Spleen (tissue), 7 donors: ENCODE results near the gene TEX22.

Source experiments
- POLR2A ChIP-seq, 3 donors: fragments of 450-650 bp; IDR thresholded peaks; one replicate each; pipeline ENCODE4 v1.5.1; 2017; ENCODE audit warnings: antibody characterized with exemption in 3 of 3, mild to moderate bottlenecking in 1 of 3
- POLR2AphosphoS5 ChIP-seq, 3 donors: sonication (generic); formaldehyde crosslinking; IDR thresholded peaks; one replicate each; pipeline ENCODE4 v1.5.1; 2017; ENCODE audit warnings: antibody characterized with exemption in 3 of 3
- TF ChIP-seq, protein P1 (sequence below), 11 experiments: fragments of 200-600 bp in 7 of 11; fragments of 450-650 bp in 4 of 11; sonication (generic) in 4 of 11; IDR thresholded peaks in 8 of 11; conservative IDR thresholded peaks in 3 of 11; 1 replicate in 7 of 11; 2 replicates in 4 of 11; pipeline versions ENCODE4 v1.4.0 to v1.8.0; 2016 to 2021; ENCODE audit warnings: antibody characterized with exemption in 11 of 11, inconsistent platforms in 4 of 11, mild to moderate bottlenecking in 1 of 11
- donor health status: DM: no; HTN: no; CAD: no; lungs with moderate emphysema.
- donor health status: DM: no; HTN: no; CAD: no.
- donor health status: DM: no; HTN: no; CAD: no.

DNA sequence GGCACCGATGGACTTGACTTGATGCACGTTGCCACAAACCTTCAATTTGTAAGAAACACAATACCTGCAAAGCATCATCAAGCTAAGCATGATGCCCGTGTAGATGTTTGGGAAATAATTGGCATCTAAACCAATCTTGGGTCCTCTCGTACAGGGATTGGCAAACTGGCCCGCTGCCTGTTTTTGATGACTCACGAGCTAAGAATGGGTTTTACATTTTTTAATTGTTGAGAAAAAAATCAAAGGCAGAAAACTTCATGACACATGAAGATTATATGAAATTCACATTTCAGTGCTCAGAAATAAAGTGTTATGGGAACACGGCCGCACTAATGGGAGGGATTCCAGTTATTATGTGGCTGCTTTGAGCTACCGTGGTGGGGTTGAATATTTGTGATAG is 32.2 kb downstream of the TEX22 start:
- TF ChIP-seq, protein P1, sequence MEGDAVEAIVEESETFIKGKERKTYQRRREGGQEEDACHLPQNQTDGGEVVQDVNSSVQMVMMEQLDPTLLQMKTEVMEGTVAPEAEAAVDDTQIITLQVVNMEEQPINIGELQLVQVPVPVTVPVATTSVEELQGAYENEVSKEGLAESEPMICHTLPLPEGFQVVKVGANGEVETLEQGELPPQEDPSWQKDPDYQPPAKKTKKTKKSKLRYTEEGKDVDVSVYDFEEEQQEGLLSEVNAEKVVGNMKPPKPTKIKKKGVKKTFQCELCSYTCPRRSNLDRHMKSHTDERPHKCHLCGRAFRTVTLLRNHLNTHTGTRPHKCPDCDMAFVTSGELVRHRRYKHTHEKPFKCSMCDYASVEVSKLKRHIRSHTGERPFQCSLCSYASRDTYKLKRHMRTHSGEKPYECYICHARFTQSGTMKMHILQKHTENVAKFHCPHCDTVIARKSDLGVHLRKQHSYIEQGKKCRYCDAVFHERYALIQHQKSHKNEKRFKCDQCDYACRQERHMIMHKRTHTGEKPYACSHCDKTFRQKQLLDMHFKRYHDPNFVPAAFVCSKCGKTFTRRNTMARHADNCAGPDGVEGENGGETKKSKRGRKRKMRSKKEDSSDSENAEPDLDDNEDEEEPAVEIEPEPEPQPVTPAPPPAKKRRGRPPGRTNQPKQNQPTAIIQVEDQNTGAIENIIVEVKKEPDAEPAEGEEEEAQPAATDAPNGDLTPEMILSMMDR (IDR thresholded peaks at IDR 0.05 in 8 of 11, conservative IDR thresholded peaks at IDR 0.05 in 3 of 11), result no peak
- TF ChIP-seq POLR2A (IDR thresholded peaks at IDR 0.05) (no peak), POLR2AphosphoS5 (IDR thresholded peaks at IDR 0.05) (no peak)
